NCI-H82 treated with DMSO at 0.1 percent for 48 hours (cell line): Measurements from ENCODE around the gene LHFPL2.
"Not testable (repeated sequence)": the region's sequence is repeated elsewhere in the genome, so short reads cannot be mapped to it uniquely, and the experiment has no call there.

Experiments used
- DNase-seq: peaks from one replicate; lab custom pipeline; 2025; ENCODE audit not compliant: unreplicated experiment; lab: John Stamatoyannopoulos, UW

The LHFPL2 gene

DNA sequence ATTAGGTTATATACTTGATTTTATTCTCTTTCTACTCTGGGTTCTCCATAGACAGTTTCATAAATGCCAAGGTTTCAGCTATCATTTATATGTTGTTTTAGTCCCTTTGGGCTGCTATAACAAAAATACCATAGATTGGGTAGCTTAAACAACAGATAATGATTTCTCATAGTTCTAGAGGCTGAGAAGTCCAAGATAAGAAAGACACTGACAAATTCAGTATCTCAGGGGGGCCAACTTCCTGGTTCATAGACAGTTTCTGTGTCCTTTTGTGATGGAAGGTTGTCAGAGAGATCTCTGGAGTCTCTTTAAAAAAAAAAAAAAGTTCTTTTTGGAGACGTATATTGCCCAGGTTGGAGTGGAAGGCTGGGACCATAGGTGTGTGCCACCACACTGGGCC is 174.8 kb downstream of the LHFPL2 start:
- DNase-seq: no peak

GRCh38 chr5:78472469-78473106 is 176.0 kb downstream of the LHFPL2 start:
- DNase-seq: no peak

DNA sequence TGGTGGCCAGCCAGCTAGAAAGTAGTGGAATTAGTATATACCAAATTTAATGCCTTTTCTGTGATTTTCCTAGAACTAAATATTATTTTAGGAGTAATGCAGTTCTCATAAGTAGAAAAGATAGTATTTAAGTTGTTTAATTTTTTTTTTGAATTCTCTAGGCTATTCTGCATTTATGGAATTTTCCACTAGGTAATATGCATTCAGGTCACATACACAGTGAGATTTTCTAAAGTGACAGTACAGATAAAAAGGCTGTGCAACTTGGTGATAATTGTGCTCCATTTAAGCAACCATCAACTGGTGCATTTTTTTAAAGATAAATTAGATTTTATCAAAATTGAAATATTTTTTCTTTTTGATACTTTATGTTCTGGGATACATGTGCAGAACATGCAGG is 176.7 kb downstream of the LHFPL2 start:
- no peak for DNase-seq

- DNase-seq: no peak
These were observed 180.7 kb downstream of the LHFPL2 start for GRCh38 chr5:78467752-78468357.

DNA sequence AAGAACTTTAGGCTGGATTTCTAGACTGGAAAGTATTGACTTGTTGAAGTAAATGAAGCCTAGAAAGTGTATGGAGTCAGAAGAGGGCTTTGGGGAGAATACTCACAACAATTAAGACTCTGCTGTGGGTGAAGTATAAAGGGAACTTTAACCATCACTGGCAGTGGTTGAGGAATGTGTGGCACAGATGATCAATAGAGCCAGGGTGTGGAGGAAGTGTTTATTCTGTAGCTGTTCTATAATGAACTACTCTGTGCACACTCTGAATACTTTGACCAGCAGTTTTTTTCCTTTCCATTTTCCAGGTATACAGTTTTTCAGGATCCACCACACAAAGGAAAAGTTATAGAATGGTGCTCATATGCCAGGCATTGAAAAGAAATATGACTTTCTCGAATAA is 181.4 kb downstream of the LHFPL2 start:
- no peak for DNase-seq

DNA sequence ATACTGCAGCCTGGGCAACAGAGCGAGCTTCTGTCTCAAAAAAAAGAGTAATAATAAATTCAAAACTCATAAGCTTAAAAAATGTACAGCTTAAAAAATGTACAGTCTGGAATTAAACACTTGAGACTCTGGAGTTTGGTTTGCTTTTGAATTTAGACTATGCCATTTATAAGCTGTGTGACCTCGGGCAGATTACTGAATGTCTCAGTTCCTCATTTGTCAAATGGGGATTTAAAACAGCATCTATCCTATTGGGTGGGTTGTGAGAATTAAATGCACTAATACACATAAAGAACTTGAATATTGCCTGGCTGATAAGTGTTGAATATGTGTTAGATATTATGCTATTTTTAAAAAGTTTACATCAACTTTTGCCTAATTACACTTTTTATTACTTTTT is 189.7 kb downstream of the LHFPL2 start:
- DNase-seq: no peak

- DNase-seq: not testable (repeated sequence)
These were observed 191.1 kb downstream of the LHFPL2 start for GRCh38 chr5:78457507-78457906.

- DNase-seq: no peak
These were observed 199.5 kb downstream of the LHFPL2 start for GRCh38 chr5:78449103-78449502.

DNA sequence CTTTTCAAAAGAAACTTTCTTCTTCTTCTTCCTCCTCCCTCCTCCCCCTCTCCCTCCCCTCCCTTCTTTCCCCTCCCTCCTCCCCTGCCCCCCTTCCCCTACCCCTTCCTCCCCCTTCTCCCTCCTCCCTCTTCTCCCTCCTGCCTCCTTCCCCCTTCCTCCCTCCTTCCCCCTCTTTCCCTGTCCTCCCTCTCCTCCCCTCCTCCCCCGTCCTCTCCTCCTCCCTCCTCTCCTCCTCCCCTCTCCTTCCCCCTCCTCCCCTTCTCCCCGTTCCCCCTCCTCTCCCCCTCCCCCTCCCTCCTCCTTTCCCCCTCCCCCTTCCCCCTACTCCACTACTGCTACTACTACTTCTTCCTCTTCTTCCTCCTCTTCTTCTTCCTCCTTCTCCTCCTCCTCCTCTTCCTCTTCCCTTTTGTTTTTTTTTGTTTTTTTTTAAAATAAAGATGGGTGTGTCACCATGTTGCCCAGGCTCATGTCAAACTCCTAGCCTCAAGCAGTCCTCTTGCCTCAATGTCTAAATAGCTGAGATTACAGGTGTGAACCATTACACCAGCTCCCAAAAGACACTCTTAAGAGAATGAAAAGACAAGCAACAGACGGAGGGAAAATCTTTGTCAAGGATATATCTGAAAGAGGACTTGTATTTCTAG is 200.7 kb downstream of the LHFPL2 start:
- no peak for DNase-seq
